Measurements from ENCODE around the gene PRR16. TPM values are rescaled to one million over a fixed set of nuclear protein-coding genes. Genes with fewer than 3 reads are reported as not detected.

The PRR16 gene
- total RNA-seq, 1 donor from 2014 or later, result 10.7 TPM

DNA sequence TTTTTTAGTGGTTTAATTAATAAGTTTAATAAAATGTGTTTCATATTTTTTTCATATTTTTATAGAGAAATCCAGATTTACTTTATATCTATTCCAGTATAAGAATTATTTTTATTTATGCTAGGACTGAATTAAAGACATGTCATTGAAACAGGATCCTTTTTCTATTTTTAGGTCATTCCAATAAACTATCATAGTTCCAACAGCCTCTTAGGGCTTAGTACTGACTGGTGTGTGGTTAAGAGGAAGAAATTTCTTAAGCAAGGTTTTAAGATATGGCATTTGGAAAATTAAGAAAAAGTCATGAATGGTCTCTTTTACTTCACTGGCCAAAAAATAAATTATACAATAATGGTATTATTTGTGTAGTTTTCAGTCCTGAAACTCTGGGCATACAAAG, 31.2 kb upstream of the PRR16 start:
- H3K4me3 Mint-ChIP-seq (ENCODE audit: unreplicated experiment), result no peak overlapping the region
- no peaks in the 10 kb centered on the region for H3K27me3 Mint-ChIP-seq (ENCODE audit: low read depth)
- H3K4me1 Mint-ChIP-seq (ENCODE audit: low read depth), result peaks cover 9% of the 10 kb centered on the region

DNA sequence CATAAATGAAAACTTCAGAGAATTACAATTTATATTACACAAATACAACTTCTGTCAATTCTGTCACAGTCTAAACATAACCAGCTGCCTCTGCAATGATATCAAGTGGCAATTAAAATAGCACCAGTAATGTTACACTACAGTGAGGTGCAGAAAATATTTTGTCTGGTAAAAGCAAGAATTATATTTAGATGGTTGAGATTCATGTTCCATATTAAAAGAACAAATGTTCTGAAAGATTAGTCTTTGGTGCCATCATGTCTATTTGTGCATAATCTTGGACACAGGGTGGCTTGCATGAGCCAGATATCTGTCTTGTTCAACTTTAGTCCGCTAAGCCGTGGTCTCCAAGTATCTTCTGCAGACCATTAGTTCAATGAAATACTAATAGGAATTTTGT, 29.0 kb upstream of the PRR16 start:
- Mint-ChIP-seq H3K36me3 (ENCODE audit: low read depth) (peaks cover 8% of the 10 kb centered on the region), H3K27me3 (ENCODE audit: low read depth) (no peaks in the 10 kb centered on the region), H3K4me1 (ENCODE audit: low read depth) (peaks cover 9% of the 10 kb centered on the region), H3K4me3 (ENCODE audit: unreplicated experiment) (no peak overlapping the region), H3K9me3 (ENCODE audit: low read depth) (peaks cover 14% of the 10 kb centered on the region), H3K27ac (ENCODE audit: unreplicated experiment) (no peak overlapping the region)
- TF ChIP-seq, protein P1, sequence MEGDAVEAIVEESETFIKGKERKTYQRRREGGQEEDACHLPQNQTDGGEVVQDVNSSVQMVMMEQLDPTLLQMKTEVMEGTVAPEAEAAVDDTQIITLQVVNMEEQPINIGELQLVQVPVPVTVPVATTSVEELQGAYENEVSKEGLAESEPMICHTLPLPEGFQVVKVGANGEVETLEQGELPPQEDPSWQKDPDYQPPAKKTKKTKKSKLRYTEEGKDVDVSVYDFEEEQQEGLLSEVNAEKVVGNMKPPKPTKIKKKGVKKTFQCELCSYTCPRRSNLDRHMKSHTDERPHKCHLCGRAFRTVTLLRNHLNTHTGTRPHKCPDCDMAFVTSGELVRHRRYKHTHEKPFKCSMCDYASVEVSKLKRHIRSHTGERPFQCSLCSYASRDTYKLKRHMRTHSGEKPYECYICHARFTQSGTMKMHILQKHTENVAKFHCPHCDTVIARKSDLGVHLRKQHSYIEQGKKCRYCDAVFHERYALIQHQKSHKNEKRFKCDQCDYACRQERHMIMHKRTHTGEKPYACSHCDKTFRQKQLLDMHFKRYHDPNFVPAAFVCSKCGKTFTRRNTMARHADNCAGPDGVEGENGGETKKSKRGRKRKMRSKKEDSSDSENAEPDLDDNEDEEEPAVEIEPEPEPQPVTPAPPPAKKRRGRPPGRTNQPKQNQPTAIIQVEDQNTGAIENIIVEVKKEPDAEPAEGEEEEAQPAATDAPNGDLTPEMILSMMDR (IDR thresholded peaks at IDR 0.05), result no peak
- no peak for DNase-seq (ENCODE audit: low spot score)

More for the DNA sequence above, 31.2 kb upstream of the PRR16 start:
- peaks cover 30% of the 10 kb centered on the region for H3K9me3 Mint-ChIP-seq (ENCODE audit: low read depth)
- TF ChIP-seq, protein P1 (IDR thresholded peaks at IDR 0.05), result no peak
- peaks cover 13% of the 10 kb centered on the region for H3K36me3 Mint-ChIP-seq (ENCODE audit: low read depth)
- H3K27ac Mint-ChIP-seq (ENCODE audit: unreplicated experiment), result no peak overlapping the region
- no peak for DNase-seq (ENCODE audit: low spot score)

DNA sequence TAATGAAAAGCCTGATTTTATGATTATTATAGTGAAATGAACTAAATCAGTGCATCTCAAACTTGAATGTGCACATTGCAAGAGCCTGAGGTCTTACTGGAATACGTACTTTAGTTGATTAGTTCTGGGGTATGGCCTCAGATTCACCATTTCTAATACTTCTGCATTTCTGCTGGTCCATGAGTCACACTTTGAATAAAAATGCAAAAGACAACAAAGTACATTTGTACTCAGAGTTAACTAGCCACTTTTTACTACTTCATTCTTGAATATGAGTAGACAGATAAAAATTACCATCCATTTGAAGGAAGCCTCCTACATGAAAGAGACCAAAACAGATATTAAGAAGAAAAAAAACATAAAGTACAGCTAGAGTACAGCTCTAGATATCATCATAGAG, 27.1 kb upstream of the PRR16 start:
- Mint-ChIP-seq H3K4me3 (ENCODE audit: unreplicated experiment) (no peak overlapping the region), H3K36me3 (ENCODE audit: low read depth) (no peaks in the 10 kb centered on the region), H3K27me3 (ENCODE audit: low read depth) (no peaks in the 10 kb centered on the region), H3K27ac (ENCODE audit: unreplicated experiment) (no peak overlapping the region), H3K9me3 (ENCODE audit: low read depth) (no peaks in the 10 kb centered on the region), H3K4me1 (ENCODE audit: low read depth) (peaks cover 9% of the 10 kb centered on the region)
- no peak for DNase-seq (ENCODE audit: low spot score)
- TF ChIP-seq, protein P1 (IDR thresholded peaks at IDR 0.05), result no peak

DNA sequence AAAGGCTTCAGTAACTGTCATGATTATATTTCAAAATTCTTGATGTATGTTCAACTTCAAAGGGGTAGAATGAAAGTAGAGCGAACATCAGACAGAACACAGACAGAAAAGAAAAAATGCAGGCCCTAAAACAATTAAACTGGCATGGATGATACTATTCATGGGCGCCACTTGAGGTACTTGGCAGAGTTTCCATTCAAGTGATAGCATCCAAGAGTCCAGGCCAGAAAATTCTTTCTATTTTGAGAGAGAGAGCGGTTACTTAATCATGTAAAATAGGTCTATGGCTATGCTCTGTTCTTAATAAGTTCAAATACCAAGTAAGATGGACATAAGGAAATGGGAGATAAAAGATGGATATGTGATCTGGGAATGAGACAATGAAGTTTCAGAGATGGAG, 21.4 kb upstream of the PRR16 start:
- TF ChIP-seq, protein P1 (IDR thresholded peaks at IDR 0.05), result no peak
- DNase-seq (ENCODE audit: low spot score), result no peak
- H3K4me3 Mint-ChIP-seq (ENCODE audit: unreplicated experiment), result no peak overlapping the region
- no peak overlapping the region for H3K27ac Mint-ChIP-seq (ENCODE audit: unreplicated experiment)
- peaks cover 27% of the 10 kb centered on the region for H3K4me1 Mint-ChIP-seq (ENCODE audit: low read depth)
- H3K9me3 Mint-ChIP-seq (ENCODE audit: low read depth), result no peaks in the 10 kb centered on the region
- H3K36me3 Mint-ChIP-seq (ENCODE audit: low read depth), result no peaks in the 10 kb centered on the region
- H3K27me3 Mint-ChIP-seq (ENCODE audit: low read depth), result peaks cover 2% of the 10 kb centered on the region

DNA sequence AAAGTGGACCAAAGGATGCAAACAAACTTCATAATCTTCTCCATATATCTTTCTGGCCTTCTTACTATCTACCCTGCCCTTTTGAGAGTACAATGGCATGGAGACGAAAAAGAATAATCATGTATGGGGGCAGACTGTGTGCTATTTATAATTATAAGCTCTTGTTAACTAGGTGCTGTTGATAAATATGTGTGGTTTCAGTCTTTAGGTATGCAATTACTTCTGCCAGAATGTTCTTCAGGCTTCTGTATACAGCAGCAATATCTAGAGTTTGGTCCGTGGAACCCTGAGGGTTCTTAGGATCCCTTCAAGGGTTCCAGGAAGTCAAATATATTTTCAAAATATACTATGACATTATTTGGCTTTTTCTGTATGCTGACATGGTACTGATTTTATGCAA, 20.5 kb upstream of the PRR16 start:
- no peak for DNase-seq (ENCODE audit: low spot score)
- H3K27me3 Mint-ChIP-seq (ENCODE audit: low read depth), result peaks cover 2% of the 10 kb centered on the region

More for the DNA sequence above, 20.5 kb upstream of the PRR16 start:
- TF ChIP-seq, protein P1 (IDR thresholded peaks at IDR 0.05), result no peak
- H3K36me3 Mint-ChIP-seq (ENCODE audit: low read depth), result no peaks in the 10 kb centered on the region
- no peak overlapping the region for H3K27ac Mint-ChIP-seq (ENCODE audit: unreplicated experiment)
- H3K4me1 Mint-ChIP-seq (ENCODE audit: low read depth), result peaks cover 32% of the 10 kb centered on the region
- no peak overlapping the region for H3K4me3 Mint-ChIP-seq (ENCODE audit: unreplicated experiment)
- H3K9me3 Mint-ChIP-seq (ENCODE audit: low read depth), result no peaks in the 10 kb centered on the region
